SK-N-SH treated with all-trans-retinoic acid at 6 μM for 48 hours (cell line): ENCODE results near the gene THAP7.

Experiments used
- ATAC-seq: fragments of 200-7000 bp; cut with Tn5 transposase; 3 replicates; pipeline ENCODE4 v1.9.1; 2020; ENCODE audit warnings: mild to moderate bottlenecking, moderate library complexity
- BACH2 ChIP-seq: fragments of 250-450 bp; sonication (Bioruptor Pico); IDR thresholded peaks from 2 replicates; pipeline ENCODE4 v1.9.0; 2021; ENCODE audit warnings: mild to moderate bottlenecking, borderline replicate concordance
- ESRRG ChIP-seq: fragments of 250-450 bp; sonication (Bioruptor Pico); IDR thresholded peaks from 2 replicates; pipeline ENCODE4 v1.6.1; 2021; ENCODE audit warnings: mild to moderate bottlenecking
- GLIS3 ChIP-seq: fragments of 250-450 bp; sonication (Bioruptor Pico); IDR thresholded peaks from 2 replicates; pipeline ENCODE4 v1.5.0; 2020; ENCODE audit warnings: mild to moderate bottlenecking, moderate library complexity
- ISL1 ChIP-seq: fragments of 250-450 bp; sonication (Bioruptor Pico); IDR thresholded peaks from 2 replicates; pipeline ENCODE4 v2.1.2; 2022; ENCODE audit warnings: mild to moderate bottlenecking, moderate library complexity
- OSR1 ChIP-seq: fragments of 250-450 bp; sonication (Bioruptor Pico); IDR thresholded peaks from 2 replicates; pipeline ENCODE4 v1.8.0; 2022; ENCODE audit warnings: moderate library complexity, mild to moderate bottlenecking, inconsistent platforms
- PPARA ChIP-seq: fragments of 250-450 bp; sonication (Bioruptor Pico); IDR thresholded peaks from 2 replicates; pipeline ENCODE4 v1.5.0; 2020; ENCODE audit warnings: mild to moderate bottlenecking, borderline replicate concordance
- RARB ChIP-seq: fragments of 250-450 bp; sonication (Bioruptor Pico); IDR thresholded peaks from 2 replicates; pipeline ENCODE4 v1.8.0; 2021; ENCODE audit warnings: mild to moderate bottlenecking, moderate library complexity
- SNAI2 ChIP-seq: fragments of 250-450 bp; sonication (Bioruptor Pico); IDR thresholded peaks from 2 replicates; pipeline ENCODE4 v1.5.0; 2020; ENCODE audit warnings: mild to moderate bottlenecking, moderate library complexity
- TCF4 ChIP-seq: fragments of 250-450 bp; sonication (Bioruptor Pico); IDR thresholded peaks from 2 replicates; pipeline ENCODE4 v1.8.0; 2021; ENCODE audit warnings: mild to moderate bottlenecking, moderate library complexity, borderline replicate concordance
- ZC3H10 ChIP-seq: fragments of 250-450 bp; sonication (Bioruptor Pico); IDR thresholded peaks from 2 replicates; pipeline ENCODE4 v1.5.1; 2021; ENCODE audit warnings: mild to moderate bottlenecking, moderate library complexity
- ZFP3 ChIP-seq: fragments of 250-450 bp; sonication (Bioruptor Pico); IDR thresholded peaks from 2 replicates; pipeline ENCODE4 v1.5.0; 2020; ENCODE audit warnings: mild to moderate bottlenecking, moderate library complexity
- ZFP30 ChIP-seq: fragments of 450-650 bp; formaldehyde crosslinking; IDR thresholded peaks from 2 replicates; pipeline ENCODE4 v1.5.0; 2022; ENCODE audit warnings: mild to moderate bottlenecking, moderate library complexity
- ZNF565 ChIP-seq: fragments of 450-650 bp; formaldehyde crosslinking; conservative IDR thresholded peaks from 2 replicates; pipeline ENCODE4 v1.5.0; 2020; ENCODE audit warnings: low read depth, mild to moderate bottlenecking, moderate library complexity
- ZNF70 ChIP-seq: fragments of 450-650 bp; formaldehyde crosslinking; IDR thresholded peaks from 2 replicates; pipeline ENCODE4 v1.5.0; 2020; ENCODE audit warnings: mild to moderate bottlenecking, moderate library complexity
- ZNF8 ChIP-seq: fragments of 450-650 bp; formaldehyde crosslinking; IDR thresholded peaks from 2 replicates; pipeline ENCODE4 v1.5.0; 2020; ENCODE audit warnings: mild to moderate bottlenecking, moderate library complexity
- TF ChIP-seq, protein P1 (sequence below): fragments of 250-450 bp; sonication (Bioruptor Pico); IDR thresholded peaks from 2 replicates; pipeline ENCODE4 v1.8.0; 2021; ENCODE audit warnings: low read depth, mild to moderate bottlenecking, moderate library complexity, borderline replicate concordance
- TF ChIP-seq, protein P2 (sequence below): fragments of 250-450 bp; sonication (Bioruptor Pico); IDR thresholded peaks from 2 replicates; pipeline ENCODE4 v1.5.1; 2020; ENCODE audit warnings: low read depth, mild to moderate bottlenecking, moderate library complexity
- TF ChIP-seq, protein P3 (sequence below): fragments of 250-450 bp; sonication (Bioruptor Pico); IDR thresholded peaks from 2 replicates; pipeline ENCODE4 v1.8.0; 2020; ENCODE audit warnings: mild to moderate bottlenecking, moderate library complexity, borderline replicate concordance
- TF ChIP-seq, protein P4 (sequence below): fragments of 250-450 bp; sonication (Bioruptor Pico); IDR thresholded peaks from 2 replicates; pipeline ENCODE4 v1.5.1; 2021; ENCODE audit warnings: mild to moderate bottlenecking, moderate library complexity

Gene THAP7

DNA sequence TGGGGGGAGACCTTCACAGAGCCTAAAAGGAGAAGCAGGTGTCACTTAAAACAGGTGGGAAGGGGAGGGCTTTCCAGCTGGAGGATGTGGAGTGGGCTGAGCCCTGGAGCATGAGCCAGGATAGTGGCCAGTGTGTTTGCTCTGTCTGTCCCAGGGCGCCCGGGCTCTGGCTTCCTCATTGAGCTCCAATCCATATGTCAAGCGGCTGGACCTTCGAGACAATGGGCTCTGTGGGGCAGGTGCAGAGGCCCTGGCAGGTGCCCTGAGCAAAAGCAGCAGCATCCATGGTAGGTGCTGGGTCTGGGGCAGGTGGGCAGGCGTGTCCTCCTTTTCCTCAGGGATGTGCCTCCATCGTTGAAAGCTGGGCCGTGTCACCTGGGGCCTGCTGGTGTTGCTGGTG is 45.8 kb upstream of the THAP7 start:
- no peak for ATAC-seq
- TF ChIP-seq, protein P1, sequence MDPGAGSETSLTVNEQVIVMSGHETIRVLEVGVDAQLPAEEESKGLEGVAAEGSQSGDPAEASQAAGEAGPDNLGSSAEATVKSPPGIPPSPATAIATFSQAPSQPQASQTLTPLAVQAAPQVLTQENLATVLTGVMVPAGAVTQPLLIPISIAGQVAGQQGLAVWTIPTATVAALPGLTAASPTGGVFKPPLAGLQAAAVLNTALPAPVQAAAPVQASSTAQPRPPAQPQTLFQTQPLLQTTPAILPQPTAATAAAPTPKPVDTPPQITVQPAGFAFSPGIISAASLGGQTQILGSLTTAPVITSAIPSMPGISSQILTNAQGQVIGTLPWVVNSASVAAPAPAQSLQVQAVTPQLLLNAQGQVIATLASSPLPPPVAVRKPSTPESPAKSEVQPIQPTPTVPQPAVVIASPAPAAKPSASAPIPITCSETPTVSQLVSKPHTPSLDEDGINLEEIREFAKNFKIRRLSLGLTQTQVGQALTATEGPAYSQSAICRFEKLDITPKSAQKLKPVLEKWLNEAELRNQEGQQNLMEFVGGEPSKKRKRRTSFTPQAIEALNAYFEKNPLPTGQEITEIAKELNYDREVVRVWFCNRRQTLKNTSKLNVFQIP (CRISPR knock-in tag) = no peak
- TF ChIP-seq ISL1 (CRISPR knock-in tag) = no peak
- TF ChIP-seq TCF4 (CRISPR knock-in tag) = no peak
- TF ChIP-seq BACH2 (CRISPR knock-in tag) = no peak
- TF ChIP-seq, protein P2, sequence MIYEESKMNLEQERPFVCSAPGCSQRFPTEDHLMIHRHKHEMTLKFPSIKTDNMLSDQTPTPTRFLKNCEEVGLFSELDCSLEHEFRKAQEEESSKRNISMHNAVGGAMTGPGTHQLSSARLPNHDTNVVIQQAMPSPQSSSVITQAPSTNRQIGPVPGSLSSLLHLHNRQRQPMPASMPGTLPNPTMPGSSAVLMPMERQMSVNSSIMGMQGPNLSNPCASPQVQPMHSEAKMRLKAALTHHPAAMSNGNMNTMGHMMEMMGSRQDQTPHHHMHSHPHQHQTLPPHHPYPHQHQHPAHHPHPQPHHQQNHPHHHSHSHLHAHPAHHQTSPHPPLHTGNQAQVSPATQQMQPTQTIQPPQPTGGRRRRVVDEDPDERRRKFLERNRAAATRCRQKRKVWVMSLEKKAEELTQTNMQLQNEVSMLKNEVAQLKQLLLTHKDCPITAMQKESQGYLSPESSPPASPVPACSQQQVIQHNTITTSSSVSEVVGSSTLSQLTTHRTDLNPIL (CRISPR knock-in tag) = no peak
- TF ChIP-seq, all 23 proteins: peak for 0

DNA sequence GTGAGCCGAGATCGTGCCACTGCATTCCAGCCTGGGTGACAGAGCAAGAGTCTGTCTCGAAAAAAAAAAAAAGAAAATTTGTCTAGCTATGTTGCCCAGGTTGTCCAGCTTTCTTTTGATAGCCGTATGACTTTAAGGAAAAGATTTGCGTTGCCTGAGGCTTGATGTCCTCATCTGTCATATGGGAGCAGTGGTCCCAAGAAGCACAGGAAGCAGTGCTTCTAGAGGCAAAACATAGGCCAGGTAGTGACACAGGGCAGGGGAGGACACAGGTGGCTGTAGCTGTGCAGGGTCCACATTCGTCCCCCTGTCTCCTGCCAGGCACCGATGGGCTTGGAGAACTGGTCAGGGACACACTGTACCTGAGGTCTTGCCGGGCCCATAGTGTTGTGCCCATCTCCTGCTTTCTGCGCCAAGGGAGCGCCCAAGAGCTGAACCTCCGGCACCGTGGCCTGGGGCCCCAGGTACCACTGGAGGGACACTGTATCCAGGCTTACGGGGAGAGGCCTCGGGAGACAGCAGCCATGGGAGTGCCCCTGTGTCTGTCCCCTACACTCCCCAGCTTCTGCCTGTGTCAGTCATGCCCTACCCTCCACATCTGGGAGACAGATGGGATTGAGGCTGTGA is 45.2 kb upstream of the THAP7 start:
- TF ChIP-seq ZNF565 (CRISPR knock-in tag) (no peak), SNAI2 (no peak), GLIS3 (CRISPR knock-in tag) (no peak)
- TF ChIP-seq, all 23 proteins: peak for 0
- ATAC-seq = no peak

DNA sequence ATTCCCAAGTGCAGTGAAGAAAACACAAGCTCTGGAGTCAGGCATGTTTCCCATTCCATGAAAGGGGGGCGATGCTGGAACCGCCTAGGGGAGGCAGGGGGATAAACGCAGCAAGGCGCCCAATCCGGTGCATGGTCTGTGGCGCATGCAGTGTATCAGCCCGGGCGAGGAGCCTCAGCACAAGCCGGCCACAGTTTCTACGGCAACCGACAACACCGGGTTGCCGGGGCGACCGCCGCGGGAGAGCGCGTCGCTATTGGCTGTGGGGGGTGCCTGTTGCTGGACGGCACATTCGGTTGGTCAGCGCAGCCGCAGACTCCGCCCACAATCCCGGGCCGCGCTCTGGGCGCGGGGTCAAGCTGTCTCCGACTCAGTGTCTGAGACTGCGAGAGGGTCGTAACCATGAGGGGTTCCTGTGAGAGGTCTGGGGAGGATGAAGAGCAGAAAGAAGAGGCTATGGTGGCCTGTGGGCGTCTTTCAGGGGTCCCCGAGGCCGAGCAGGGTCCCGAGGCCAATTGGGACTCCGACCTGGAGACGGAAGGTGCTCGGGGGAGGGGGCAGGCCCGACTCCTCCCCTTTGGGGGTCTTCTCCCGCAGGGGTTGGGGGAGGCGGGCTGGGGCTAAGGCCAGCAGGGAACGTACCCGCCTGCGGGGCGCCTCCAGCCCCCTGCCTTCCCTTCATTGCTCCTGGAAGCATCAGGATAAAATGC is 43.8 kb upstream of the THAP7 start, which contains the start of gene LRRC74B:
Gene LRRC74B (plus strand): TSS at position 362 of the 710 bp plus-strand sequence. CDS start 41 bp downstream, at position 403.
- ATAC-seq = peak; percentile 98

DNA sequence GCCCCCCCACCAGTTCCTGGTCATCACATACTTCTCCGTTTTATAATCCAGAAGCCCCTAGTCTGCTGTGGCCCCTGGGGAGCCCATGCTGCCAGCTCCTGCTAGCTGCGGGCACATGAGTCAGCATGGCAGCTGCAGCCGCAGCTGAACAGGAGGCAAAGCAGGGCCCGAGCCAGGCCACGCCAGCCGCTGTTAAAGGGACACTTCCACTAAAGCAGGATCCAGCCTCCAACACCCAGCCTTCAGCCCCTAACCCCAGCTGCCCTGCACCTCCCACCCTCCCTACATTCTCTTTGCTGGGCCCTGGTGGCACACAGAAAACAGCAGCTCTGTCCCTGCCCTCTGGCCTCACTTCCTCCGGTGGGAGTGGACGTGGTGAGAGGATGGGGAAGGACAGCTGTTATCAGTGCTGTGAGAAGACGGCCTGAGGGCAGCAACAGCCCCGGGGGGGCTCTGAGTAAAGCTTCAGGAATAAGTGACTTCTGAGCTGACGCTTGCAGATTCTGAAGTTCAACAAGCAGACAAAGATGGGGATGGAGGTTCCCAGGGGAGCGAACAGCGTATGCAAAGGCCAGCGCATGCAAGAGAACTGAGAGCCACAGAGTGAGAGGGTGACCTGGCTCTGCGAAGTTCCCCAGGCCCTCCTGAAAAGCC is 43.1 kb upstream of the THAP7 start:
- peak; percentile 74 for ATAC-seq
- TF ChIP-seq TCF4 (CRISPR knock-in tag) = no peak
- TF ChIP-seq GLIS3 (CRISPR knock-in tag) = no peak
- TF ChIP-seq, protein P1 (CRISPR knock-in tag) = no peak
- TF ChIP-seq BACH2 (CRISPR knock-in tag) = no peak
- TF ChIP-seq ISL1 (CRISPR knock-in tag) = no peak
- no peak for TF ChIP-seq ZNF565 (CRISPR knock-in tag)
- TF ChIP-seq, protein P3, sequence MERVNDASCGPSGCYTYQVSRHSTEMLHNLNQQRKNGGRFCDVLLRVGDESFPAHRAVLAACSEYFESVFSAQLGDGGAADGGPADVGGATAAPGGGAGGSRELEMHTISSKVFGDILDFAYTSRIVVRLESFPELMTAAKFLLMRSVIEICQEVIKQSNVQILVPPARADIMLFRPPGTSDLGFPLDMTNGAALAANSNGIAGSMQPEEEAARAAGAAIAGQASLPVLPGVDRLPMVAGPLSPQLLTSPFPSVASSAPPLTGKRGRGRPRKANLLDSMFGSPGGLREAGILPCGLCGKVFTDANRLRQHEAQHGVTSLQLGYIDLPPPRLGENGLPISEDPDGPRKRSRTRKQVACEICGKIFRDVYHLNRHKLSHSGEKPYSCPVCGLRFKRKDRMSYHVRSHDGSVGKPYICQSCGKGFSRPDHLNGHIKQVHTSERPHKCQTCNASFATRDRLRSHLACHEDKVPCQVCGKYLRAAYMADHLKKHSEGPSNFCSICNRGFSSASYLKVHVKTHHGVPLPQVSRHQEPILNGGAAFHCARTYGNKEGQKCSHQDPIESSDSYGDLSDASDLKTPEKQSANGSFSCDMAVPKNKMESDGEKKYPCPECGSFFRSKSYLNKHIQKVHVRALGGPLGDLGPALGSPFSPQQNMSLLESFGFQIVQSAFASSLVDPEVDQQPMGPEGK (CRISPR knock-in tag) = no peak
- TF ChIP-seq, protein P4, sequence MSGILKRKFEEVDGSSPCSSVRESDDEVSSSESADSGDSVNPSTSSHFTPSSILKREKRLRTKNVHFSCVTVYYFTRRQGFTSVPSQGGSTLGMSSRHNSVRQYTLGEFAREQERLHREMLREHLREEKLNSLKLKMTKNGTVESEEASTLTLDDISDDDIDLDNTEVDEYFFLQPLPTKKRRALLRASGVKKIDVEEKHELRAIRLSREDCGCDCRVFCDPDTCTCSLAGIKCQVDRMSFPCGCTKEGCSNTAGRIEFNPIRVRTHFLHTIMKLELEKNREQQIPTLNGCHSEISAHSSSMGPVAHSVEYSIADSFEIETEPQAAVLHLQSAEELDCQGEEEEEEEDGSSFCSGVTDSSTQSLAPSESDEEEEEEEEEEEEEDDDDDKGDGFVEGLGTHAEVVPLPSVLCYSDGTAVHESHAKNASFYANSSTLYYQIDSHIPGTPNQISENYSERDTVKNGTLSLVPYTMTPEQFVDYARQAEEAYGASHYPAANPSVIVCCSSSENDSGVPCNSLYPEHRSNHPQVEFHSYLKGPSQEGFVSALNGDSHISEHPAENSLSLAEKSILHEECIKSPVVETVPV (CRISPR knock-in tag) = no peak
- no peak for TF ChIP-seq ZNF70
- no peak for TF ChIP-seq SNAI2

More for the DNA sequence above, 43.8 kb upstream of the THAP7 start, which contains the start of gene LRRC74B:
- TF ChIP-seq ESRRG (CRISPR knock-in tag) (no peak), RARB (no peak), ZC3H10 (CRISPR knock-in tag) (no peak), ZNF565 (CRISPR knock-in tag) (no peak), ZNF8 (CRISPR knock-in tag) (no peak), ISL1 (CRISPR knock-in tag) (no peak), ZNF70 (no peak), OSR1 (CRISPR knock-in tag) (no peak), PPARA (no peak), ZFP30 (CRISPR knock-in tag) (no peak), ZFP3 (CRISPR knock-in tag) (no peak)
